GM12878 (cell line): Measurements from ENCODE around the gene RAP1GDS1. TPM values are rescaled to one million over a fixed set of nuclear protein-coding genes. Genes with fewer than 3 reads are reported as not detected.

Experiments
- ATAC-seq: fragments of 200-7000 bp; cut with Tn5 transposase; 3 replicates; pipeline ENCODE4 v1.9.1; 2020; ENCODE audit warnings: mild to moderate bottlenecking, moderate library complexity
- BruUV-seq: library from RNA; stranded (reverse); fragments of 400-500 nt; replicated peaks from 2 replicates; lab custom pipeline; 2021; lab: Mats Ljungman, UMichigan
- CTCF ChIA-PET: fragments of 300-600 bp; sonication (Branson Sonifier 250); formaldehyde crosslinking; extraction: SDS; loops from one replicate; lab custom pipeline; 2021; ENCODE audit warnings: inconsistent platforms; lab: Yijun Ruan, JAX
- POLR2A ChIA-PET: fragments of 350-600 bp; formaldehyde crosslinking; extraction: SDS; loops from one replicate; lab custom pipeline; 2021; ENCODE audit warnings: inconsistent platforms; lab: Charles Lee
- RAD21 ChIA-PET: fragments of 300-600 bp; sonication (Branson Sonifier 250); formaldehyde crosslinking; loops from one replicate; lab custom pipeline; 2023; ENCODE audit warnings: antibody characterized with exemption; ENCODE audit not compliant: unreplicated experiment; lab: Charles Lee
- SMC1A ChIA-PET: fragments of 300-600 bp; sonication (Branson Sonifier 250); formaldehyde crosslinking; loops from one replicate; lab custom pipeline; 2023; ENCODE audit not compliant: unreplicated experiment, uncharacterized antibody; lab: Charles Lee
- DNase-seq: peaks from one replicate; pipeline ENCODE4 v3.0.0-alpha.2; 2011; ENCODE audit warnings: low read depth, low spot score
- FAIRE-seq: peaks from 3 replicates; lab custom pipeline; 2011; peaks lifted over from hg19 to GRCh38; lab: Jason Lieb, UNC
- H2AFZ ChIP-seq: 2 replicates; pipeline ENCODE4 v1.6.0; 2011; ENCODE audit warnings: low read depth, low read length, control low read depth; ENCODE audit not compliant: control insufficient read depth
- H3K27ac ChIP-seq: 2 replicates; pipeline ENCODE4 v1.5.1; 2011; ENCODE audit warnings: control low read depth; ENCODE audit not compliant: control insufficient read depth, insufficient read depth
- H3K27me3 ChIP-seq, 2 experiments: replicated peaks in 1 of 2; 2 replicates each; pipeline versions ENCODE4 v1.6.0 to v1.6.1; 2011; ENCODE audit warnings: low read length in 1 of 2; ENCODE audit not compliant: control insufficient read depth in 2 of 2, insufficient read depth in 2 of 2
- H3K36me3 ChIP-seq, 2 experiments: 2 replicates each; pipeline ENCODE4 v1.5.1; 2011; ENCODE audit warnings: low read length in 1 of 2; ENCODE audit not compliant: control insufficient read depth in 2 of 2, insufficient read depth in 2 of 2
- H3K4me1 ChIP-seq: 2 replicates; pipeline ENCODE4 v1.6.1; 2011; ENCODE audit warnings: mild to moderate bottlenecking, low read length, moderate library complexity, mixed read lengths; ENCODE audit not compliant: control insufficient read depth, insufficient read depth
- H3K4me2 ChIP-seq: 2 replicates; pipeline ENCODE4 v1.6.0; 2011; ENCODE audit warnings: control low read depth; ENCODE audit not compliant: control insufficient read depth, insufficient read depth
- H3K4me3 ChIP-seq: fragments of 200-600 bp; sonication (generic); 2 replicates; pipeline ENCODE4 v1.5.1; 2016
- H3K79me2 ChIP-seq: 2 replicates; pipeline ENCODE4 v1.6.0; 2011; ENCODE audit warnings: low read length; ENCODE audit not compliant: control insufficient read depth, insufficient read depth
- H3K9ac ChIP-seq: 2 replicates; pipeline ENCODE4 v1.8.0; 2011; ENCODE audit warnings: low read length, control low read depth, mixed read lengths; ENCODE audit not compliant: control insufficient read depth, insufficient read depth
- H3K9me3 ChIP-seq: replicated peaks from 3 replicates; pipeline ENCODE4 v1.5.1; 2011; ENCODE audit warnings: mild to moderate bottlenecking, low read length; ENCODE audit not compliant: control insufficient read depth, insufficient read depth
- H4K20me1 ChIP-seq: 2 replicates; pipeline ENCODE4 v1.6.0; 2011; ENCODE audit not compliant: control insufficient read depth, insufficient read depth
- CREM ChIP-seq: IDR thresholded peaks from 2 replicates; pipeline ENCODE4 v1.6.1; 2014; ENCODE audit warnings: antibody characterized with exemption, low read depth
- FOXK2 ChIP-seq: fragments of 450-650 bp; IDR thresholded peaks from 2 replicates; pipeline ENCODE4 v1.6.1; 2017; ENCODE audit warnings: mild to moderate bottlenecking, moderate library complexity
- RAD51 ChIP-seq: fragments of 450-650 bp; IDR thresholded peaks from 2 replicates; pipeline ENCODE4 v1.6.1; 2016; ENCODE audit warnings: moderate library complexity, mild to moderate bottlenecking, inconsistent platforms
- YY1 ChIP-seq: IDR thresholded peaks from 2 replicates; pipeline ENCODE4 v1.6.1; 2011; ENCODE audit warnings: low read depth, mild to moderate bottlenecking, low read length
- WGBS: methylation state at CpG from one replicate; pipeline ENCODE4 v1.1.6; 2016; ENCODE audit warnings: low lambda C conversion rate; ENCODE audit not compliant: insufficient replicate concordance, insufficient coverage; ENCODE audit errors: missing lambda C conversion rate; 5-methylcytosine and 5-hydroxymethylcytosine counted together
- in situ Hi-C: fragments of 300-500 bp; cut with MboI; formaldehyde crosslinking; loops from 9 replicates; pipeline ENCODE4 v1.14.3; 2018; ENCODE audit warnings: mixed read lengths
- intact Hi-C: fragments of 100-400 bp; cut with micrococcal nuclease; formaldehyde crosslinking; loops from one replicate; pipeline ENCODE4 v1.14.2; 2022; ENCODE audit not compliant: unreplicated experiment
- polyA plus RNA-seq, 11 experiments: library from polyadenylated mRNA; depleted of rRNA in 4 of 11; unstranded in 6 of 11; stranded (reverse) in 5 of 11; fragments of >200 nt; fragmentation: Nextera tagmentation in 4 of 11; fragmentation: Illumina TruSeq in 1 of 11; extraction: Ambion mirVana in 4 of 11; extraction: Trizol in 1 of 11; gene quantifications; 1 replicate in 1 of 11; 2 replicates in 10 of 11; pipeline versions ENCODE4 v1.2.1 to v1.2.3, GENCODE V29; 2011 to 2016; ENCODE audit warnings: inconsistent platforms in 2 of 11, missing spikeins in 2 of 11, low read depth in 1 of 11
- total RNA-seq, 4 experiments: library from RNA; depleted of rRNA in 3 of 4; stranded (reverse); fragments of >200 nt in 3 of 4; fragmentation: Illumina TruSeq in 1 of 4; extraction: Trizol in 1 of 4; gene quantifications; 2 replicates each; pipeline versions ENCODE4 v1.2.1 to v1.2.3, GENCODE V29; 2013 to 2021
- TF ChIP-seq, protein P1 (sequence below): IDR thresholded peaks from 2 replicates; pipeline ENCODE4 v1.6.1; 2012; ENCODE audit warnings: mild to moderate bottlenecking, low read depth, low read length
- TF ChIP-seq, protein P2 (sequence below): IDR thresholded peaks from 2 replicates; pipeline ENCODE4 v1.6.1; 2011; ENCODE audit warnings: borderline replicate concordance, low read depth, mild to moderate bottlenecking, moderate library complexity, mixed read lengths, low read length; ENCODE audit not compliant: insufficient read depth; ENCODE audit errors: extremely low read length
- TF ChIP-seq, protein P3 (sequence below): IDR thresholded peaks from 2 replicates; pipeline ENCODE4 v1.6.1; 2012; ENCODE audit warnings: low read depth, low read length, improper control_type of control experiment

RAP1GDS1 gene
- total and polyA plus RNA-seq, 10 of the 15 experiments (the other 5 are each of a cell fraction or from before 2014, with no cell fraction given) = 12.0 to 30.5 (median 20.7) TPM

DNA sequence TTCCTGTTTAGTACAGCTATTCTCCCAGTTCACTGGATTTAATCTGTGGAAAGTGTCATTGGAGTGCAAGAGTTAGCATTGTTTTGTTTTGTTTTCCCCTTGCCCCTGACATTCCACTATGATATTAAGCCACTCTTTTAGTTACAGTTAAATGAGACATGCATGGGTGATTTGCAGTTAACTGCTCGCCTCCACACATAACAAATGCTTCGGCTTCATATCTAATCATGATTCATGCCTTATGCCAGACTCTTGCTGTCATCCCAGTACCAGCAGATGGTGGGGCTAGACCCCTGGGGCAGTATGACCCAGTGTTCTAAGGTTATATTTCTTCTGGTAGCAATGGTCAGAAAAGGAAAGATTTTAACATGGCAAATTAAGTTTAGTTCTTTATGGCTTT is 80.1 kb downstream of the RAP1GDS1 start (continued):
- TF ChIP-seq YY1 (no peak), CREM (no peak), FOXK2 (no peak)
- TF ChIP-seq, protein P1, sequence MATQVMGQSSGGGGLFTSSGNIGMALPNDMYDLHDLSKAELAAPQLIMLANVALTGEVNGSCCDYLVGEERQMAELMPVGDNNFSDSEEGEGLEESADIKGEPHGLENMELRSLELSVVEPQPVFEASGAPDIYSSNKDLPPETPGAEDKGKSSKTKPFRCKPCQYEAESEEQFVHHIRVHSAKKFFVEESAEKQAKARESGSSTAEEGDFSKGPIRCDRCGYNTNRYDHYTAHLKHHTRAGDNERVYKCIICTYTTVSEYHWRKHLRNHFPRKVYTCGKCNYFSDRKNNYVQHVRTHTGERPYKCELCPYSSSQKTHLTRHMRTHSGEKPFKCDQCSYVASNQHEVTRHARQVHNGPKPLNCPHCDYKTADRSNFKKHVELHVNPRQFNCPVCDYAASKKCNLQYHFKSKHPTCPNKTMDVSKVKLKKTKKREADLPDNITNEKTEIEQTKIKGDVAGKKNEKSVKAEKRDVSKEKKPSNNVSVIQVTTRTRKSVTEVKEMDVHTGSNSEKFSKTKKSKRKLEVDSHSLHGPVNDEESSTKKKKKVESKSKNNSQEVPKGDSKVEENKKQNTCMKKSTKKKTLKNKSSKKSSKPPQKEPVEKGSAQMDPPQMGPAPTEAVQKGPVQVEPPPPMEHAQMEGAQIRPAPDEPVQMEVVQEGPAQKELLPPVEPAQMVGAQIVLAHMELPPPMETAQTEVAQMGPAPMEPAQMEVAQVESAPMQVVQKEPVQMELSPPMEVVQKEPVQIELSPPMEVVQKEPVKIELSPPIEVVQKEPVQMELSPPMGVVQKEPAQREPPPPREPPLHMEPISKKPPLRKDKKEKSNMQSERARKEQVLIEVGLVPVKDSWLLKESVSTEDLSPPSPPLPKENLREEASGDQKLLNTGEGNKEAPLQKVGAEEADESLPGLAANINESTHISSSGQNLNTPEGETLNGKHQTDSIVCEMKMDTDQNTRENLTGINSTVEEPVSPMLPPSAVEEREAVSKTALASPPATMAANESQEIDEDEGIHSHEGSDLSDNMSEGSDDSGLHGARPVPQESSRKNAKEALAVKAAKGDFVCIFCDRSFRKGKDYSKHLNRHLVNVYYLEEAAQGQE = no peak
- TF ChIP-seq, protein P2, sequence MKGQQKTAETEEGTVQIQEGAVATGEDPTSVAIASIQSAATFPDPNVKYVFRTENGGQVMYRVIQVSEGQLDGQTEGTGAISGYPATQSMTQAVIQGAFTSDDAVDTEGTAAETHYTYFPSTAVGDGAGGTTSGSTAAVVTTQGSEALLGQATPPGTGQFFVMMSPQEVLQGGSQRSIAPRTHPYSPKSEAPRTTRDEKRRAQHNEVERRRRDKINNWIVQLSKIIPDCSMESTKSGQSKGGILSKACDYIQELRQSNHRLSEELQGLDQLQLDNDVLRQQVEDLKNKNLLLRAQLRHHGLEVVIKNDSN = no peak
- TF ChIP-seq, protein P3, sequence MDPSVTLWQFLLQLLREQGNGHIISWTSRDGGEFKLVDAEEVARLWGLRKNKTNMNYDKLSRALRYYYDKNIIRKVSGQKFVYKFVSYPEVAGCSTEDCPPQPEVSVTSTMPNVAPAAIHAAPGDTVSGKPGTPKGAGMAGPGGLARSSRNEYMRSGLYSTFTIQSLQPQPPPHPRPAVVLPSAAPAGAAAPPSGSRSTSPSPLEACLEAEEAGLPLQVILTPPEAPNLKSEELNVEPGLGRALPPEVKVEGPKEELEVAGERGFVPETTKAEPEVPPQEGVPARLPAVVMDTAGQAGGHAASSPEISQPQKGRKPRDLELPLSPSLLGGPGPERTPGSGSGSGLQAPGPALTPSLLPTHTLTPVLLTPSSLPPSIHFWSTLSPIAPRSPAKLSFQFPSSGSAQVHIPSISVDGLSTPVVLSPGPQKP = no peak

DNA sequence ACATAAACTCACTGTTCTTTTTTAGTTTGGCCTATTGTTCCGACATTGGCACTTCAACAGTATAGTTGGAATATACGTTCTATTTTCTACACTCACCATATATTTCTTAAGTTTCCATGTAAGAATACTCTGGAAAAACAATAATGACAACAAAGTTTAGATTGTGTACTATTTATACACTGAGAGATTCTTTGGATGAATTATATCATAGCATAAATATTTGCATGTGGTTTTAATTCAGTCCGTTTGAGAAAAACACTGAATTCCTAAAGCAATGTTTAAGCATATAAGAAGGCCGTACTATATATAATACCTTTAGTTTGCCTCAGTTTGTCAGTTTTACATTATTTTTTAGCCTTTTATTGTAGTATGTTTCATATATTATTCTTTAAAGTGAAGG is 82.4 kb downstream of the RAP1GDS1 start:
- no TSS peak for BruUV-seq
- Histone ChIP-seq H2AFZ (no peak overlapping the region), H3K9me3 (no peaks in the 10 kb centered on the region), H3K4me1 (no peaks in the 10 kb centered on the region), H3K27ac (no peak overlapping the region), H4K20me1 (no peaks in the 10 kb centered on the region), H3K79me2 (no peaks in the 10 kb centered on the region), H3K27me3 (no peaks in the 10 kb centered on the region), H3K4me2 (no peak overlapping the region), H3K9ac (no peak overlapping the region), H3K4me3 (no peak overlapping the region), H3K36me3 (peaks cover 0 to 2% of the 10 kb centered on the region in 2 experiments; a peak in 2 of 4 replicates)
- intact Hi-C loops = no loop called here
- ChIA-PET SMC1A (no interaction called here), RAD21 (no interaction called here), POLR2A (no interaction called here), CTCF (interaction anchor here (1.0 kb wide), 1 partner anchor 9 kb away, joined by 3 read pairs; no protein-coding TSS in a partner anchor)
- no peak for ATAC-seq
- in situ Hi-C loops = no loop called here
- 100% methylated on average over 4 of the region's 4 CpGs for WGBS
- DNase-seq = no peak
- TF ChIP-seq RAD51 = no peak
- FAIRE-seq = no peak
